Mucosa of rectum (tissue), 2 donors: ENCODE results near the gene GPATCH2L.

Experiments used
- H3K27ac ChIP-seq, 2 donors: one replicate each; pipeline ENCODE4 v1.7.0; 2013; ENCODE audit warnings: inconsistent platforms in 2 of 2, low read depth in 2 of 2, low read length in 2 of 2
- H3K27me3 ChIP-seq, 2 donors: one replicate each; pipeline ENCODE4 v1.7.0; 2013; ENCODE audit warnings: low read length in 2 of 2; ENCODE audit not compliant: control insufficient read depth in 2 of 2, insufficient read depth in 2 of 2
- H3K36me3 ChIP-seq, 2 donors: one replicate each; pipeline ENCODE4 v1.7.0; 2013; ENCODE audit warnings: low read length in 2 of 2; ENCODE audit not compliant: control insufficient read depth in 2 of 2, insufficient read depth in 2 of 2
- H3K4me1 ChIP-seq, 2 donors: one replicate each; pipeline ENCODE4 v1.7.0; 2013; ENCODE audit warnings: low read length in 2 of 2, mild to moderate bottlenecking in 1 of 2; ENCODE audit not compliant: control insufficient read depth in 2 of 2, insufficient read depth in 2 of 2
- H3K4me3 ChIP-seq, 2 donors: one replicate each; pipeline ENCODE4 v1.7.0; 2013; ENCODE audit warnings: low read length in 2 of 2
- H3K9ac ChIP-seq, 2 donors: one replicate each; pipeline ENCODE4 v1.7.0; 2013; ENCODE audit warnings: low read length in 2 of 2, low read depth in 1 of 2, mild to moderate bottlenecking in 1 of 2
- H3K9me3 ChIP-seq, 2 donors: one replicate each; pipeline ENCODE4 v1.7.0; 2013; ENCODE audit warnings: low read length in 2 of 2; ENCODE audit not compliant: control insufficient read depth in 2 of 2
- donor health status: healthy.
- donor health status: Normal muscosa, but diverticular disease.

The GPATCH2L gene

DNA sequence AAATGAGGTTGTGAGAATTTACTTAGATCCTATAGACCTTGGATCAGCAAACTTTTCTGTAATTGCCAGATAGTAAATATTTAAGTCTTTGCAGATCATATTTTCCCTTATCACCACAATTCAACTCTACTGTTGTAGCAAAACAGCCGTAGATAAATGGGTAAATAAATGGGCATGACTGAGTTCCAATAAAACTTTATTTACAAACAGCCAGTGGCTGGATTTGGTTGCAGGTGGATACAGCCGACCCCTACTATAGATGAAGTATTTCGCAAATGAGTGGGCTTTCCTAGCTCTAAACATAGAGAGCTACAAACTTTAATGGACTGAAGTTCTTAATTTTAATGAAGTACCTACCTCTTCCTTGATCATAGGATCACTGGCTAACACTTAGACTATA is 100.7 kb downstream of the GPATCH2L start:
- no peak overlapping the region for H3K27ac ChIP-seq
- no peak overlapping the region for H3K9ac ChIP-seq
- no peak overlapping the region for H3K4me3 ChIP-seq
- no peaks in the 10 kb centered on the region for H3K4me1 ChIP-seq
- no peaks in the 10 kb centered on the region for H3K36me3 ChIP-seq
- no peaks in the 10 kb centered on the region for H3K9me3 ChIP-seq
- peaks cover 2 to 3% of the 10 kb centered on the region in 2 donors for H3K27me3 ChIP-seq

DNA sequence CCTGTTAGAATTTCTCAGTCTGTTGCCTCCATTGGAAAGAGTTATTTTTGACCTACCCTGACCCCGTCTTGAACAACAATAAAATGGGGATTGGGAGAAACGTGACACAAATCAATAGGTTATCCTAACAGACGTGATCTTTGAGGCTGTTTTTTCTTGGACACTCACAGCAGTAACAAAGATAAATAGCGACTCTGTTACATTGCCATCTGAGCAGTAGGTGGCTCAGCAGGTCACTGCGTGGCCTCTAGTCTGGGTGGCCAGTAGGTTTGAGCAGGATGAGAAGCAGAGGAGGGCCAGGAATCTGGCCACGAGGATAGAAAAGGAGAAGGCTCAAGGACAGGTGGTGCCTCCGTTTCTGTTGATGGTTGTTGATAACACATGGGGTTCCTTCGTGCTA is 101.4 kb downstream of the GPATCH2L start:
- Histone ChIP-seq H3K27me3 (peaks cover 2 to 3% of the 10 kb centered on the region in 2 donors), H3K4me3 (no peak overlapping the region), H3K27ac (no peak overlapping the region), H3K4me1 (no peaks in the 10 kb centered on the region), H3K9ac (no peak overlapping the region), H3K36me3 (no peaks in the 10 kb centered on the region), H3K9me3 (no peaks in the 10 kb centered on the region)

DNA sequence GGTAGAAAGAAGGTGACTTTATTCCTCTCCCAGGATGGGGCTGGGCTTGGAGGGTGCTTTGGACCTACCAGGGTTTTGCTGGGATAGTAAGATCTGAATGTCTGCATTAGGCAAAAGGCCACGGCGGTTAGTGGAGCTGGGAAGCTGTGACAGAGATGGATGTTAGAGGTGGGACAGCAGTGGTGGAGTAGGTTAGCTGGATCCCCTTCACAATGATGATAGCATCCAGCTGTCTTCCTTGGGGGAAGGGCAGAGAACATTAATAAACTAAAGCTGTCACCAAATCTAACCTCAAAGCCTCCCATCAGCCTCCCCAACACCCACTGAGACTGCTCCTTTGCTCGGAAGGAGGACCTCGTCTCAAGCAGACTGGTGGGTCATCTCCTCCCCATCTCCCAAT is 104.8 kb downstream of the GPATCH2L start:
- H3K9me3 ChIP-seq, result no peaks in the 10 kb centered on the region
- no peaks in the 10 kb centered on the region for H3K4me1 ChIP-seq
- H3K4me3 ChIP-seq, result no peak overlapping the region
- H3K9ac ChIP-seq, result no peak overlapping the region
- no peaks in the 10 kb centered on the region for H3K36me3 ChIP-seq
- H3K27me3 ChIP-seq, result peaks cover 0 to 2% of the 10 kb centered on the region in 2 donors
- H3K27ac ChIP-seq, result no peak overlapping the region

DNA sequence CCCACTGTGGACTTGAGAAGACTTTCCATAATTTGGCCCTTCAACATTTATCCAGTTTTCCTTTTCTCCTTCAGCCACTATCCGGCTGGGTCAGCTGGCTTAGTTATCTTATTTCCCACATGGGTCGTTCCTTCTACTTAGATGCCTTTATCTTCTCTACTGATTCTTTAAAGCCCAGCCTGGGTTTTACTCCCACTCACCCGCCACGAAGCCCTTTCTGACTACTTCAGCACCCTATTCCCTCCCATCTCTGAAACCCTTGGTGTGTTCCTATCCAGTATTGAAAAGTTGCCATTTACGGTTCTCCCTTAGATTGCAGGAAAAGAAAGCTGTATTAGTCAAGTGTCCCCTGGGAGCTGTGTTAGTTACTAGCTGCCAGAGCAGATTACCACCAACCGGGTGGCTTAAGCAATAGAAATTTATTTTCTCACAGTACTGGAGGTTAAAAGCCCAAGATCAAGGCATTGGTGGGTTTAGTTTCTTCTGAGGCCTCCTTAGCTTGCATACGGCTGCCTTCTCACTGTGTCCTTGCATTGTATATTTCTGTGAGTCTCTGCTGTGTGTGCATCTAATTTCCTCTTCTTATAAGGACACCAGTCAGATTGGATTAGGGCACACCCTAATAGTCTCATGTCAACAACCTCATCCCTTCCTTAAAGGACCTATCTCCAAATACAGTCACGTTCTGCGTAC is 105.5 kb downstream of the GPATCH2L start:
- Histone ChIP-seq H3K36me3 (no peaks in the 10 kb centered on the region), H3K9ac (no peak overlapping the region), H3K9me3 (no peaks in the 10 kb centered on the region), H3K4me3 (no peak overlapping the region), H3K27me3 (peaks cover 0 to 2% of the 10 kb centered on the region in 2 donors), H3K27ac (no peak overlapping the region), H3K4me1 (no peaks in the 10 kb centered on the region)

DNA sequence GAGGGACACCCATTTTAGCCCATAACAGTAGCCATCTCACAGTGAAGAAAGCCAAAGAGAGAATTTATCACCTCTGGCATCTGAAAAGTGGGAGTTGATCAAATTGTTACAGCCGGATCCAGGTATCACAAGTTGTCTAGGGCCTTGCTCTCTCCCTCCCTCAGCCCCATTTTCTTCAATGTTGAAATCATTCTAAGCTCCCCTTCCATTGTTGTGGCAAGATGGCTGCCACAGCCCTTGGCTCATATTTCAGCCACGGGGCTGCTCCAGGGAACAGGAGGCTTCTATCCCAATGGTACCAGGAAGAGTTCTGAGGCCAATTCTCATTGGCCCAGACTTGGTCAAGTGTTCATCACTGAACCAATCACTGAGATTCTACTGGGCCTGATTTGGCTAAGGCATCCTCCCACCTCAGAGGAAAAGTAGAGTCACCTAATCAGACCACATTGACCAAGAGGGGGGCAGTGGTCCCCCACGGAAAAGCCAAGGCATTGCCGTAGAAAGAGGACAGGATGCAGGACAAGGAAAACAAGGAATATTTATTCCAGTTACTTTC is 106.2 kb downstream of the GPATCH2L start:
- Histone ChIP-seq H3K27ac (no peak overlapping the region), H3K9ac (no peak overlapping the region), H3K27me3 (peaks cover 0 to 2% of the 10 kb centered on the region in 2 donors), H3K36me3 (no peaks in the 10 kb centered on the region), H3K9me3 (no peaks in the 10 kb centered on the region), H3K4me3 (no peak overlapping the region), H3K4me1 (no peaks in the 10 kb centered on the region)

DNA sequence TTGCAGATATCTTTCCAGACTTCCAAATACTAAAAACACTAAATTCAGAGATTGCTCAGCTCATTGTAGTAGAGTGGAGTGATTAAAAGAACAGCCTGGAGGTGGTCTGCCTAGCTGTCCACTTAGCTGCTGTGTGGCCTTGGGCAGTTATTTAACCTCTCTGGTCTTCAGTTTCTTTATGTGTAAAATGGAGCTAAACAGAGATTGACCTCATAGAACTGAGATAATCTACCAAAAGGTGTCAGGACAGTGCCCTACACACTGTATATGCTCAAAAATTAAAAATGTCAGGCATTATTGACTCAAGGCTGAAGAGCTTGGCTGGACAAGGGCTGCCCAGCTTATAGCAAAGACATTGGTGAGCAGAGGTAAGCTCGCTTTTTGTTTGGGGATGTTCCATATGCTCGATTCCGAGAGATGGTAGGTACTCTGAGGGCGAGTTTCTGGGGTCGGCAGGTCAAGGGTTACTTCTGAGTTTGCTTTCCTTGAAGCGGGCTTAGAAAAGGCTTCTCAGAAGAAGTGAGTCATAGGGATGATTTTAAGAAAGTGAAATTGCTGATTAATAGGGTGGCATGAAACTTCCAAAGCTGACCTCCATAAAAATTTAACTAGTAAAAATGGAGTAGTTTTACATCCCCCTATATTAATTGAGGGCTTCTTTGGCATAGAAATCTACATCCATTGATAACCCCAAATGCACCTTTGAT is 107.5 kb downstream of the GPATCH2L start:
- H3K9ac ChIP-seq, result no peak overlapping the region
- no peak overlapping the region for H3K4me3 ChIP-seq
- no peaks in the 10 kb centered on the region for H3K36me3 ChIP-seq
- H3K27ac ChIP-seq, result no peak overlapping the region
- no peaks in the 10 kb centered on the region for H3K27me3 ChIP-seq
- H3K4me1 ChIP-seq, result no peaks in the 10 kb centered on the region
- H3K9me3 ChIP-seq, result no peaks in the 10 kb centered on the region

DNA sequence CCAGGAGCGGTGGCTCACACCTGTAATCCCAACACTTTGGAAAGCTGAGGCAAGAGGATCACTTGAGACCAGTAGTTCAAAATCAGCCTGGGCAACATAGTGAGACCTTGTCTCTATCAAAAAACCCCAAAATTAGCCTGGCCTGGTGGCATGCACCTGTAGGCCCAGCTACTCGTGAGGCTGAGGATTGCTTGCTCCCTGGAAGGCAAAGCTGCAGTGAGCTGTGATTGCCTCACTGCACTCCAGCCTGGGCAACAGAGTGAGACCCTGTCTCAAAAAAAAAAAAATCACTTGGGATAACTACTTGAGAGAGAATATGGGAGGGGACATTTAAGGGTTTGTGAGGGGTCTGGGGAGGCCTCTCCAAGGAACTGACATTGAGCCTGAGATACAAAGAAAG is 109.0 kb downstream of the GPATCH2L start:
- H3K27me3 ChIP-seq, result no peaks in the 10 kb centered on the region
- H3K9me3 ChIP-seq, result no peaks in the 10 kb centered on the region
- no peak overlapping the region for H3K9ac ChIP-seq
- no peaks in the 10 kb centered on the region for H3K36me3 ChIP-seq
- no peak overlapping the region for H3K27ac ChIP-seq
- H3K4me3 ChIP-seq, result no peak overlapping the region
- H3K4me1 ChIP-seq, result no peaks in the 10 kb centered on the region

DNA sequence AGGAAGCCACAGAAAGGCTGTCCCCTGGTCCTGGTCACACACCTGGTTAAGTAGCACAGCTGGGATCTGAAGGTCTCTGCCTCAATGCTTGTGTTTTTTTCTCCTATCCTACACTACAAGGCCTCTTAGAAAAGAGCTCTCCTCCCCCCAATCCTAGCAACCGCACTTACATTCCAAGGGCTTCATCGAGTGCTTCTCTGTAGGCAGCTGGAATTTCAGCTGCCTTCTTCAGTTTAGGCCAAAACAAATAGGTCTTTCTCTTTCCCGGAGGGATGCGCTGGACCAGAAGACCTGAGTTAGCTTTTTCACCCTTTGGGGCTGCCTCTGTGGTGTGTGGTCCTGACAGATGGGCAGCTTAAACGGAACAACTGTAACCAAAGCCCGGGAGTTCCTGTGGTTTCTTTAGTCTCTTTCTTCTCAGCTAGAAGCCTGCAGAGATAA is 109.7 kb downstream of the GPATCH2L start:
- Histone ChIP-seq H3K4me1 (no peaks in the 10 kb centered on the region), H3K36me3 (no peaks in the 10 kb centered on the region), H3K4me3 (no peak overlapping the region), H3K27ac (no peak overlapping the region), H3K9ac (no peak overlapping the region), H3K9me3 (no peaks in the 10 kb centered on the region), H3K27me3 (no peaks in the 10 kb centered on the region)

DNA sequence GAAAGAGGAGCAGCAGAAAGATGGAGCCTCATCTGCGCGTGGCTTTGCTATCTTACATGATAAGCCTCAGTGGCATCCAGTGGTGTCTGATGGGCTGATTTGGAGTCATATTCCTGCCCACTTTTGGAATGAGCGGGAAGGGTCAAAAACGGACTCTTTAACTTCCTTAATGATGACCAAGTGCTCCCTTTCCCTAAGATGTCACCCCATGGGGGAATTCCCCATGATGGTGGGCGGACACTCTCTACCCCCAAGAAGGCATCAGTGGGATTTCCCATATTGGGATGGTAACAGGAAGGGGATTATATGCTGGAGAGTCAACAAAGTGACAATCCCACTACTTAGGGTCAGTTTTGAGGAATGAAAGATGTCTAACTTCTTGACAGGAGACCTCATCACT is 110.9 kb downstream of the GPATCH2L start:
- H3K9ac ChIP-seq, result no peak overlapping the region
- H3K9me3 ChIP-seq, result no peaks in the 10 kb centered on the region
- H3K27me3 ChIP-seq, result no peaks in the 10 kb centered on the region
- H3K27ac ChIP-seq, result no peak overlapping the region
- no peaks in the 10 kb centered on the region for H3K4me1 ChIP-seq
- H3K36me3 ChIP-seq, result no peaks in the 10 kb centered on the region
- H3K4me3 ChIP-seq, result no peak overlapping the region
